ENCODE data around the gene MRPL23. TPM values are rescaled to one million over a fixed set of nuclear protein-coding genes. Genes with fewer than 3 reads are reported as not detected.

MRPL23 gene
- total RNA-seq, 2 donors from 2014 or later = 69.9 to 109 TPM

GRCh38 chr11:1922481-1923081 is 24.6 kb upstream of the MRPL23 start:
- Mint-ChIP-seq H3K9me3 (no peaks in the 10 kb centered on the region), H3K36me3 (ENCODE audit: low read depth) (no peaks in the 10 kb centered on the region), H3K27me3 (ENCODE audit: insufficient read depth) (no peaks in the 10 kb centered on the region), H3K27ac (no peak overlapping the region), H3K4me3 (no peak overlapping the region), H3K4me1 (no peaks in the 10 kb centered on the region)
- 88 to 100% methylated on average over 3 to 14 of the region's 14 CpGs for WGBS, 2 experiments (ENCODE audit: insufficient coverage in 1 of 2, insufficient read length in 1 of 2)
- Histone ChIP-seq H3K4me3 (ENCODE audit: low read length) (no peak overlapping the region), H3K27ac (ENCODE audit: low read depth, low read length) (no peak overlapping the region), H3K36me3 (ENCODE audit: control insufficient read depth, insufficient read depth, low read length) (no peaks in the 10 kb centered on the region), H3K9me3 (ENCODE audit: control insufficient read depth, low read length) (no peaks in the 10 kb centered on the region), H3K27me3 (ENCODE audit: control insufficient read depth, insufficient read depth, low read length, poor library complexity, severe bottlenecking) (no peaks in the 10 kb centered on the region), H3K9ac (ENCODE audit: extremely low read depth, low read length, poor library complexity, severe bottlenecking) (no peak overlapping the region), H3K4me1 (ENCODE audit: control insufficient read depth, insufficient read depth, low read length) (no peaks in the 10 kb centered on the region)
- TF ChIP-seq CTCF (conservative IDR thresholded peaks at IDR 0.05) = no peak
- no peak for DNase-seq

GRCh38 chr11:1923201-1923956 is 23.8 kb upstream of the MRPL23 start:
- no peaks in the 10 kb centered on the region for H3K27me3 ChIP-seq (ENCODE audit: control insufficient read depth, insufficient read depth, low read length, poor library complexity, severe bottlenecking)
- no peaks in the 10 kb centered on the region for H3K9me3 ChIP-seq (ENCODE audit: control insufficient read depth, low read length)
- no peak overlapping the region for H3K9ac ChIP-seq (ENCODE audit: extremely low read depth, low read length, poor library complexity, severe bottlenecking)
- WGBS, 2 experiments (ENCODE audit: insufficient coverage in 1 of 2, insufficient read length in 1 of 2) = 91 to 97% methylated on average over 11 to 22 of the region's 22 CpGs
- no peaks in the 10 kb centered on the region for H3K27me3 Mint-ChIP-seq (ENCODE audit: insufficient read depth)
- no peak overlapping the region for H3K4me3 ChIP-seq (ENCODE audit: low read length)
- no peaks in the 10 kb centered on the region for H3K4me1 ChIP-seq (ENCODE audit: control insufficient read depth, insufficient read depth, low read length)
- no peak overlapping the region for H3K4me3 Mint-ChIP-seq
- TF ChIP-seq CTCF (conservative IDR thresholded peaks at IDR 0.05) = no peak
- no peaks in the 10 kb centered on the region for H3K36me3 ChIP-seq (ENCODE audit: control insufficient read depth, insufficient read depth, low read length)
- H3K36me3 Mint-ChIP-seq (ENCODE audit: low read depth) = no peaks in the 10 kb centered on the region
- no peak for DNase-seq
- no peaks in the 10 kb centered on the region for H3K9me3 Mint-ChIP-seq
- no peaks in the 10 kb centered on the region for H3K4me1 Mint-ChIP-seq
- no peak overlapping the region for H3K27ac Mint-ChIP-seq
- no peak overlapping the region for H3K27ac ChIP-seq (ENCODE audit: low read depth, low read length)

- no peak for DNase-seq
- TF ChIP-seq CTCF (conservative IDR thresholded peaks at IDR 0.05) = no peak
- no peaks in the 10 kb centered on the region for H3K4me1 Mint-ChIP-seq
- H3K4me1 ChIP-seq (ENCODE audit: control insufficient read depth, insufficient read depth, low read length) = no peaks in the 10 kb centered on the region
- H3K27me3 Mint-ChIP-seq (ENCODE audit: insufficient read depth) = no peaks in the 10 kb centered on the region
- 95 to 96% methylated on average over 17 of the region's 17 CpGs for WGBS, 2 experiments (ENCODE audit: insufficient coverage in 1 of 2, insufficient read length in 1 of 2)
- no peaks in the 10 kb centered on the region for H3K36me3 Mint-ChIP-seq (ENCODE audit: low read depth)
- H3K9me3 ChIP-seq (ENCODE audit: control insufficient read depth, low read length) = no peaks in the 10 kb centered on the region
- H3K27ac Mint-ChIP-seq = no peak overlapping the region
- no peaks in the 10 kb centered on the region for H3K27me3 ChIP-seq (ENCODE audit: control insufficient read depth, insufficient read depth, low read length, poor library complexity, severe bottlenecking)
- no peak overlapping the region for H3K9ac ChIP-seq (ENCODE audit: extremely low read depth, low read length, poor library complexity, severe bottlenecking)
- H3K27ac ChIP-seq (ENCODE audit: low read depth, low read length) = no peak overlapping the region
- H3K4me3 ChIP-seq (ENCODE audit: low read length) = no peak overlapping the region
- no peak overlapping the region for H3K4me3 Mint-ChIP-seq
- H3K9me3 Mint-ChIP-seq = no peaks in the 10 kb centered on the region
- H3K36me3 ChIP-seq (ENCODE audit: control insufficient read depth, insufficient read depth, low read length) = no peaks in the 10 kb centered on the region
These were observed 23.0 kb upstream of the MRPL23 start for GRCh38 chr11:1924181-1924580.
